LNCaP clone FGC (cell line): ENCODE data around the gene SULT1B1.

Experiments
- DNase-seq: peaks from one replicate; pipeline ENCODE4 v3.0.0-alpha.2; 2011; ENCODE audit warnings: low read depth
- H3K4me3 ChIP-seq: 2 replicates; pipeline ENCODE4 v1.5.1; 2011; ENCODE audit warnings: mild to moderate bottlenecking, low read depth, low read length, control low read depth
- CTCF ChIP-seq: IDR thresholded peaks from 2 replicates; pipeline ENCODE4 v1.5.1; 2012; ENCODE audit warnings: mild to moderate bottlenecking; ENCODE audit not compliant: control insufficient read depth, insufficient read depth; ENCODE audit errors: extremely low read depth

The SULT1B1 gene

GRCh38 chr4:69718396-69719271 is 41.8 kb downstream of the SULT1B1 start:
- H3K4me3 ChIP-seq: no peak overlapping the region
- no peak for DNase-seq

GRCh38 chr4:69717778-69718177 is 42.6 kb downstream of the SULT1B1 start:
- no peak for TF ChIP-seq CTCF
- no peak for DNase-seq
- H3K4me3 ChIP-seq: no peak overlapping the region

More at GRCh38 chr4:69718396-69719271, 41.8 kb downstream of the SULT1B1 start:
- no peak for TF ChIP-seq CTCF

- no peak overlapping the region for H3K4me3 ChIP-seq
- no peak for DNase-seq
- no peak for TF ChIP-seq CTCF
Measured at GRCh38 chr4:69716654-69717053, 43.8 kb downstream of the SULT1B1 start.

- no peak overlapping the region for H3K4me3 ChIP-seq
- no peak for DNase-seq
- no peak for TF ChIP-seq CTCF
Measured at GRCh38 chr4:69714086-69714485, 46.3 kb downstream of the SULT1B1 start.

GRCh38 chr4:69713593-69713992 is 46.8 kb downstream of the SULT1B1 start:
- no peak for TF ChIP-seq CTCF
- H3K4me3 ChIP-seq: no peak overlapping the region
- no peak for DNase-seq

- DNase-seq: no peak
- no peak for TF ChIP-seq CTCF
- no peak overlapping the region for H3K4me3 ChIP-seq
Measured at GRCh38 chr4:69710580-69710979, 49.8 kb downstream of the SULT1B1 start.

- H3K4me3 ChIP-seq: no peak overlapping the region
- no peak for TF ChIP-seq CTCF
- DNase-seq: no peak
Measured at GRCh38 chr4:69708211-69708610, 52.2 kb downstream of the SULT1B1 start.
